ENCODE results near the gene TULP4. TPM values are rescaled to one million over a fixed set of nuclear protein-coding genes. Genes with fewer than 3 reads are reported as not detected.
A peak's percentile ranks its signal among the peaks of the same experiment; 100 is the strongest.

The TULP4 gene
- total RNA-seq, 1 experiment from 2014 or later, result 126 TPM

DNA sequence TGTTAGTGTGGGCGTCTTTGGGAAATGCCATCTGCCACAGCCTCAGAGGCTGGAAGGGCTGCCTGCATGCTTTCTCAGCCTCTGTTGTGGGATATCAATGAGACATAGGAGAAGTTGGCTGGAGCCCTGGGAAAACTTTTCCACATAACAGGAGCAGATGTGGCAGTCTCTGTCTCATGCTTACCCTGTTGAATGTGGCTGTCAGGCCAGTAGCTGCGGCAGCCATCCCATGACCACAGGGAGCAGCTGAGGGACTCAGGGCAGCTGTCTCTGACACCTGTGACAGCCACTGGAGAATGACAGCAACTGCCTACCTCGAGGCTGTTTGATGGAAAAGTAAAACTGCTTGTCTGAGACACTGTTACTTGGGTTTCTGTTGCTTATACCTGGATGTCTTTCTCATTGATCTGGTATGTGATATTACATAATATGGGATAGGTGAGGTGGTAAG lies 64.4 kb downstream of the TULP4 start:
- POLR2A ChIA-PET, result no interaction called here
- no peak for DNase-seq
- no peak for TF ChIP-seq CTCF (IDR thresholded peaks at IDR 0.05; ENCODE audit: insufficient read depth in 1 of 2, low read depth in 1 of 2, low read length in 1 of 2, severe bottlenecking in 1 of 2, unreplicated experiment in 1 of 2)
- Histone ChIP-seq H3K36me3 (ENCODE audit: control insufficient read depth, insufficient read depth, low read length) (no peaks in the 10 kb centered on the region; the same call in 1 of the 2 replicates), H3K4me1 (no peaks in the 10 kb centered on the region; the same call in 1 of the 2 replicates), H3K4me3 (ENCODE audit: low read depth, low read length) (no peak overlapping the region), H3K27me3 (replicated peaks; ENCODE audit: control insufficient read depth, insufficient read depth, low read length) (no peaks in the 10 kb centered on the region), H3K9me3 (no peaks in the 10 kb centered on the region)
- Mint-ChIP-seq H3K4me1 (ENCODE audit: low read depth, unreplicated experiment) (peaks cover 12% of the 10 kb centered on the region), H3K36me3 (ENCODE audit: insufficient read depth, unreplicated experiment) (peaks cover 20% of the 10 kb centered on the region), H3K27me3 (ENCODE audit: insufficient read depth, unreplicated experiment) (no peaks in the 10 kb centered on the region), H3K27ac (ENCODE audit: unreplicated experiment) (no peak overlapping the region), H3K9me3 (ENCODE audit: unreplicated experiment) (no peaks in the 10 kb centered on the region), H3K4me3 (ENCODE audit: unreplicated experiment) (no peak overlapping the region)
- intact Hi-C loops (cut with micrococcal nuclease; ENCODE audit: unreplicated experiment), result no loop called here
- no TSS peak for BruUV-seq (replicated peaks)
- CTCF ChIA-PET, result no interaction called here

- Mint-ChIP-seq H3K4me1 (ENCODE audit: low read depth, unreplicated experiment) (peaks cover 12% of the 10 kb centered on the region), H3K27ac (ENCODE audit: unreplicated experiment) (no peak overlapping the region), H3K36me3 (ENCODE audit: insufficient read depth, unreplicated experiment) (peaks cover 20% of the 10 kb centered on the region), H3K27me3 (ENCODE audit: insufficient read depth, unreplicated experiment) (no peaks in the 10 kb centered on the region), H3K4me3 (ENCODE audit: unreplicated experiment) (no peak overlapping the region), H3K9me3 (ENCODE audit: unreplicated experiment) (no peaks in the 10 kb centered on the region)
- DNase-seq, result no peak
- ChIA-PET CTCF (no interaction called here), POLR2A (interaction anchor here (1.2 kb wide), 1 partner anchor 158 kb away, joined by 3 read pairs; no protein-coding TSS in a partner anchor)
- no TSS peak for BruUV-seq (replicated peaks)
- Histone ChIP-seq H3K4me3 (ENCODE audit: low read depth, low read length) (no peak overlapping the region), H3K27me3 (replicated peaks; ENCODE audit: control insufficient read depth, insufficient read depth, low read length) (no peaks in the 10 kb centered on the region), H3K9me3 (no peaks in the 10 kb centered on the region), H3K36me3 (ENCODE audit: control insufficient read depth, insufficient read depth, low read length) (no peaks in the 10 kb centered on the region; the same call in 1 of the 2 replicates), H3K4me1 (no peaks in the 10 kb centered on the region; the same call in 1 of the 2 replicates)
- intact Hi-C loops (cut with micrococcal nuclease; ENCODE audit: unreplicated experiment), result no loop called here
- no peak for TF ChIP-seq CTCF (IDR thresholded peaks at IDR 0.05; ENCODE audit: insufficient read depth in 1 of 2, low read depth in 1 of 2, low read length in 1 of 2, severe bottlenecking in 1 of 2, unreplicated experiment in 1 of 2)
Measured at GRCh38 chr6:158377860-158378259, 65.6 kb downstream of the TULP4 start.

DNA sequence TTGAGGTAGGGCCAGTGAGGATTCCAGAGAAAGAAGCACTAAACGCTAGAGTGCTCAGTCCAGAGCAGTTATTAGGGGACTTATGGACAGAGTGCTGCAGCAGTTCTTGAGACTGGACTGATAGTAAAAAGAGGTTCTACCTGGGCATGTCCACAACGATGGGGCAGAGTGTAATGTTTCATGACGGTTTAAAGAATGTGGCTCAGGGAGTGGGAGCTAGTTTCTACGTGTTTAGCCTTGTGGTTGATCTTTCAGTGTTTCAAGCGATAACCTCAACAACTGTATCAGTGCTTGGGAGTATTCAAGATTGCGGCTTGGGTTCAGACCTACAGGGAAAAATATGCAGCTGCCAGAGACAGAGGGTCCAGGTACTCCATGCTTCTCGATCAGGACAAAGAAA lies 67.1 kb downstream of the TULP4 start:
- Histone ChIP-seq H3K27me3 (replicated peaks; ENCODE audit: control insufficient read depth, insufficient read depth, low read length) (no peaks in the 10 kb centered on the region), H3K36me3 (ENCODE audit: control insufficient read depth, insufficient read depth, low read length) (no peaks in the 10 kb centered on the region; the same call in 1 of the 2 replicates), H3K4me3 (ENCODE audit: low read depth, low read length) (no peak overlapping the region), H3K9me3 (no peaks in the 10 kb centered on the region), H3K4me1 (no peaks in the 10 kb centered on the region; the same call in 1 of the 2 replicates)
- Mint-ChIP-seq H3K36me3 (ENCODE audit: insufficient read depth, unreplicated experiment) (peaks cover 25% of the 10 kb centered on the region), H3K4me3 (ENCODE audit: unreplicated experiment) (no peak overlapping the region), H3K27me3 (ENCODE audit: insufficient read depth, unreplicated experiment) (no peaks in the 10 kb centered on the region), H3K4me1 (ENCODE audit: low read depth, unreplicated experiment) (peaks cover 20% of the 10 kb centered on the region), H3K9me3 (ENCODE audit: unreplicated experiment) (no peaks in the 10 kb centered on the region), H3K27ac (ENCODE audit: unreplicated experiment) (peak overlapping the region; percentile 1)
- no peak for DNase-seq
- no peak for TF ChIP-seq CTCF (IDR thresholded peaks at IDR 0.05; ENCODE audit: insufficient read depth in 1 of 2, low read depth in 1 of 2, low read length in 1 of 2, severe bottlenecking in 1 of 2, unreplicated experiment in 1 of 2)
- intact Hi-C loops (cut with micrococcal nuclease; ENCODE audit: unreplicated experiment), result no loop called here
- POLR2A ChIA-PET, result no interaction called here
- CTCF ChIA-PET, result no interaction called here
- no TSS peak for BruUV-seq (replicated peaks)
